GM21528 (cell line): ENCODE measurements around the gene CELF1.
A peak's percentile ranks its signal among the peaks of the same experiment; 100 is the strongest.
"Not testable (repeated sequence)": the region's sequence is repeated elsewhere in the genome, so short reads cannot be mapped to it uniquely, and the experiment has no call there.

Source experiments
- ATAC-seq: cut with Tn5 transposase; IDR thresholded peaks from one replicate; pipeline ENCODE4 v1.9.1; 2021; ENCODE audit warnings: mild to moderate bottlenecking, moderate library complexity; ENCODE audit not compliant: unreplicated experiment, low FRiP score

Gene CELF1

DNA sequence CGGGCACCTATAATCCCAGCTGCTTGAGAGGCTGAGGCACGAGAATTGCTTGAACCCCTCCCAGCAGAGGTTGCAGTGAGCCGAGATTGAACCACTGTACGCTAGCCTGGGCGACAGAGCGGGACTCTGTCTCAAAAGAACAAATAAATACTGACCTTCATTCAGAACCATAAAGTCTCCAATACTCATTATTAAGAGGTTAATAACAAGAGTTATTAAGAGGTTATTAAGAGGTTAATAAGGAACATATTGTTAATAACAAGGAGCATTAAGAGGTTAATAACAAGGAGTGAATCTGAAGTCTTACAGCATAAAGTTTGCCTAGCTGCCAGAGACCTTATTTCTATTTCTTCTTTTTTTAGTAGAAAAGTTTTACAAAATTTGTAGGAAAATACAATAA lies 7.6 kb downstream of the CELF1 start:
- ATAC-seq: no peak

DNA sequence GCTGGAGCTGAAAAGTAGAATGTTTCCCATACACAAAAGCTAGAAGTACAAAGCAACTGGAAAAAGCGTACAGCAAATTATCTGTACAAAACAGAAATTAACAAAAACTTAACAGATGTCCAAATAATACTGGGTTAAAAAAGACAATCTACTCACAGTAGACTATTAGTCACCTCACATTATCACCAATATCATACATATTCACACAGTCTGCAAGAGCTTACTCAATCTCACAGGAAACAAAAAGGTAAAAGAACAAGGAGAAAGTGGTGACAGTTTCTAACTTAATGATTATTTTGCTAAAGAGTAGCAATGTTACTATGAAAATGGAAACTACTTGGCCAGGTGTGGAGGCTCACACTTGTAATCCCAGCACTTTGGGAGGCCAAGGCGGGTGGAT lies 11.9 kb downstream of the CELF1 start:
- ATAC-seq: no peak

- no peak for ATAC-seq
Observed at GRCh38 chr11:47539681-47540039, 13.3 kb downstream of the CELF1 start.

DNA sequence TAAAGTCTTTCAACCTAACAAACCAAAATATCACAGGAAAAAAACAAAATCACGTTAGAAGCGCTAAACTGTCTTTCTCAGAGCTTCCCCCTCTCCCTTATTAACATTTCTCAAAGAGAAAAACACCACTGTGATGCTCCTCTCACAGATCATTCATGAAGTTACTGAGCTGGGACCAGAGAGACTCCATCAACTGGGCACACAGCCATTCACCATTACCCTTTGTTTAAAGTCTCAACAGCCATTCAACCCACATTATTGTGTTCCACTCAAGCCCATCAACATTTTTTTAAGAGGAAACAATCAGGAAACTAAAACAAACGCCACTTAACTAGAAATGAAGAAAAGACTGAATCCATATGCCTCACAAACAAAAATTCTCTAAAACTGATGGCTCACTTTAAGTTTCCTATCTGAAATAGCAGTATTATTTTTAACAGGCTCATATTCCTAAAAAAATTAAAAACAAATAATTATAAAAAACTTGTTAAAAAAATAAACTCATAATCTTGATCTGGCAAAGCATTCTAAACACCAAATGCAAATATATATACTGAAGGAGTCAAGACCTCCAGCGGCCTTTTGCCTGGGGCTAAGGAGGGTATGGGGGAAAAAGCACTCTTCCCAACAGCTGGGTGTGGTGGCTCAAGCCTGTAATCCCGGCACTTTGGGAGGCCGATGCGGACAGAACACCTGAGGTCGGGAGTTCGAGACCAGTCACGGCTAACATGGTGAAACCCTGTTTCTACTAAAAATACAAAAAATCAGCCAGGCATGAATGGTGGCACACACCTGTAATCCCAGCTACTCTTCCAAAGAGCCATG lies 14.0 kb downstream of the CELF1 start:
- ATAC-seq: no peak

DNA sequence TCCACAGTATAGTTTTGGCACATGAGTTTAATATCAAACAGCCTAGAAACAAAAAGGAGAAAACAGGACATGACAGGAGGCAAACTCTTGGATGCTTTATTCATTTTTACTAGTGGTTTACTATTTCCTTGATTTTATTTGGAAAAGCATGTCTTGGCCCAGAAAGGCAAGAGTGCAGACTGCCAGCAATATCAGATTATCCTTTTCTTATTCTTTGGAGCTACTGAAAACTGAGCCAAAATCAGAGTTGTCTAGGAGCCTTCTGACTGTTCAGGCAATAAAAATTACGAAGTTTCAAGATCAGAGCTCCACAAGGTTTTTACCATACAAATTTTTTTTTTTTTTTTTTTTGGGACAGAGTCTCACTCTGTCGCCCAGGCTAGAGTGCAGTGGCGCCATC lies 16.0 kb downstream of the CELF1 start:
- ATAC-seq: no peak

GRCh38 chr11:47534704-47535251 lies 18.2 kb downstream of the CELF1 start:
- ATAC-seq: no peak

GRCh38 chr11:47533690-47534151 lies 19.2 kb downstream of the CELF1 start:
- ATAC-seq: no peak

GRCh38 chr11:47532597-47533213 lies 20.2 kb downstream of the CELF1 start:
- ATAC-seq: no peak

GRCh38 chr11:47531666-47532065 lies 21.3 kb downstream of the CELF1 start:
- no peak for ATAC-seq

DNA sequence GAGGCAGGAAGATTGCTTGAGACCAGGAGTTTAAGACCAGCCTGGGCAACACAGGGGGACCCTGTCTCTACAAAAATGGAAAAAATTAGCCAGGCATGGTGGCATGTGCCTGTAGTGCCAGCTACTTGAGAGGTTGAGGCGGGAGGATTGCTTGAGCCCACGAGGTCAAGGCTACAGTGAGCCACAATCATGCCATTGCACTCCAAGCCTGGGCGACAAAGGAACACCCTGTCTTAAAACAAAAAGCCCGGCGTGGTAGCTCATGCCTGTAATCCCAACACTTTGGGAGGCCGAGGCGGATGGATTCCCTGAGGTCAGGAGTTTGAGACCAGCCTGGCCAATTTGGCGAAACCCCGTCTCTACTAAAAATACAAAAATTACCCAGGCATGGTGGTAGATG lies 22.2 kb downstream of the CELF1 start:
- ATAC-seq: not testable (repeated sequence)

- no peak for ATAC-seq
Observed at GRCh38 chr11:47529951-47530350, 23.0 kb downstream of the CELF1 start.

DNA sequence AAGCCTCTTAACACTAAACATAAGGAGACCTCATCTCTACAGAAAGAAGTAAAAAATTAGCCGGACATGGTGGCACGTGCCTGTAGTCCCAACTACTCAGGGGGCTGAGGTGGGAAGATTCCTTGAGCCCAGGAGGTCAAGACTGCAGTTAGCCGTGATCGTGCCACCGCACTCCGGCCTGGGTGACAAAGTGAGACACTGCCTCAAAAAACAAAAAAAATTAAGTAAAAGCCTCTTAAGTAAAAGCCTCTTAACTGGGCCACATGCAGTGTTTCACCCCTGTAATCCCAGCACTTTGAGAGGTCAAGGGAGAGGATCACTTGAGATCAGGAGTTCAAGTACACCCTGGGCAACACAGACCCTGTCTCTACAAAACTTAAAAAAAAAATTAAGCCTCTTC lies 25.7 kb downstream of the CELF1 start:
- no peak for ATAC-seq

GRCh38 chr11:47526032-47526431 lies 26.9 kb downstream of the CELF1 start:
- ATAC-seq: not testable (repeated sequence)

DNA sequence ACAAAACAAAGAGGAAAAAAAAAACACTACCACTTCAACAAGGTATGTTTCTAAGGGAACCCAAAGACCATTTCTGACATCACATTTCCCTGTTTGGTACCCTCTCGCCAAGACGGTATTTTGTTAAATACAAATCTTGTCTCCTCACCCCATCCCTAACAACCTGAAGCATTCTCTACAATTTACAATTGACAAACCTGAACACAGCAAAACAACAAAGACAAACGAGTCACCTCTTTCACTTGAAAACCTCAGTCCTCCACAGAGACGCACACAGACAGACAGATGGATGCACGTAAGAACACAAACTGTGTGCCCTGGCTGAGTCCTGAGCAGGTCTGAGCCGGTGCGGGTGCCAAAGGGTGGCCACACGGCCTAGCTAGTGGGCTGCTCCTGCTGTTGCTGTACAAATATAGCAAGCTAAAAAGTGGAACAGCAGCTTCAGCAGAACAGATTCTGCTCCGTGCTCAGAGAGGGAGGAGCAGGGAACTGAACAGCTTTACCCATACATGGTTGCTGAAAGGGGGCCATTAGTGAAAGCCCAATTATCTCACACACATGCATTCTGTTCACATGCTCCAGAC lies 28.5 kb downstream of the CELF1 start:
- peak; percentile 13 for ATAC-seq

DNA sequence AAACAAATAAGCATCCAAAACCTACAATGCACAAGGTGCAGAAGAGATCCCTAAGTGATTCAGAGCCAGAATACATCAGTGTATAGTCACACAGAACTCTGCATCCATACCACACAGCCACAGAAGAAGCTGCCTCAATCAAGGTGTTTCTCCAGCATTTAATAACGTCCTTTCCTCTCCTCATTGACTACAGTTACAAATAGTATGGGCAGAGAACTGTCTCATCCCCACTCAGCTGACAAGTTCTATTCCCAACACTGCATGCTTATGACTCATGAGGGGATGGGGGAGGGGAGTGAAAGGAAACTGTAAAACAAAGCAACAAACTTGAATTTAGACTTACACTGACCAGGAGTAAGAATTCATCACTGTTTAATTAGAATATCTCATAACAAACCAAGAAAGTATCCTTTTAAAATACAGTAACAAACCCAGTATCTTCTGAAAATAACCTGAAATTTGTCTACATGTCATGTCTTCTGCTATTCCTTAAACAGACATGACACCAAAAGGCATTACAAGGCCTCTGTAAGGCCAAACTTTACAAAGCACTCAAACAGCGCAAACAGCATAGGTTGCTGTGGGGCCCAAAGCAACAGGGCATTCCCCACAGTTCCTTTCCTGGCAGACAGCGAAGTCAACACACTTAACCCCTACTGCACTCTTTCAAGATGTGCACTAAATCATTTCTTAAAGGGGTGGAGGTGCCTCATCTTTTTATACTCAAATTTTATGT lies 29.3 kb downstream of the CELF1 start:
- ATAC-seq: peak; percentile 42

GRCh38 chr11:47518212-47518964 lies 34.5 kb downstream of the CELF1 start:
- ATAC-seq: no peak

DNA sequence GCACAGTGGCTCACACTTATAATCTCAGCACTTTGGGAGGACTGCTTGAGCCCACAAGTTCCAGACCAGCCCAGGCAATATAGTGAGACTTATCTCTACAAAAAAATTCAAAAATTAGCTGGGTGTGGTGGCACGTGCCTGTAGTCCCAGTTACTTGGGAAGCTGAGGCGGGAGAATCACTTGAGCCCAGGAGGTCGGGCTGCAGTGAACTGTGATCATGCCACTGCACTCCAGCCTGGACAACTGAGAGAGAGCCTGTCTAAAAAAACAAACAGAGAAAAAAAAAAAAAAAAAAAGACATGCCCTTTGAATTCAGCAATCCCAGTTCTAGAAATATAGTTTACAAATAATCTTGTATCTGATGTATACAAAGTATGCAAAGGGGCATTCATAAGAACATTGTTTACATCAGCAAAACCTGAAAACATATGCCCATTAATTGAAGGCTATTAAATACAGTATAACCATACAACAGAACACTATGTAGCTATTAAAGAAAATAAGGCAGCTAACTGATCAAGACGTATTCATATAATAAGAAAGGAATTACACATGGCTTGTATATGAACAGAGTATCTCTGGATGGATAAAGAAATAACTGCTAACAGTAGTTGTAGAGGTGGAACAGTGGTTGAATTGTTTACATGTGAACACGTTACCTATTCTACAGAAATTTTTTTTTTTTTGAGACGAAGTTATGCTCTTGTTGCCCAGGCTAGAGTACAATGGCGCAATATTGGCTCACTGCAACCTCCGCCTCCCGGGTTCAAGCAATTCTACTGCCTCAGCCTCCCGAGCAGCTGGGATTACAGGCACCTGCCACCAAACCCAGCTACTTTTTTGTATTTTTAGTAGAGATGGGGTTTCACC lies 35.7 kb downstream of the CELF1 start:
- no peak for ATAC-seq

- ATAC-seq: no peak
Observed at GRCh38 chr11:47516155-47516554, 36.8 kb downstream of the CELF1 start.
